ENCODE measurements around the gene NELFB. TPM values are rescaled to one million over a fixed set of nuclear protein-coding genes. Genes with fewer than 3 reads are reported as not detected.

Gene NELFB
- total RNA-seq, 1 experiment from 2014 or later, result 72.6 TPM

DNA sequence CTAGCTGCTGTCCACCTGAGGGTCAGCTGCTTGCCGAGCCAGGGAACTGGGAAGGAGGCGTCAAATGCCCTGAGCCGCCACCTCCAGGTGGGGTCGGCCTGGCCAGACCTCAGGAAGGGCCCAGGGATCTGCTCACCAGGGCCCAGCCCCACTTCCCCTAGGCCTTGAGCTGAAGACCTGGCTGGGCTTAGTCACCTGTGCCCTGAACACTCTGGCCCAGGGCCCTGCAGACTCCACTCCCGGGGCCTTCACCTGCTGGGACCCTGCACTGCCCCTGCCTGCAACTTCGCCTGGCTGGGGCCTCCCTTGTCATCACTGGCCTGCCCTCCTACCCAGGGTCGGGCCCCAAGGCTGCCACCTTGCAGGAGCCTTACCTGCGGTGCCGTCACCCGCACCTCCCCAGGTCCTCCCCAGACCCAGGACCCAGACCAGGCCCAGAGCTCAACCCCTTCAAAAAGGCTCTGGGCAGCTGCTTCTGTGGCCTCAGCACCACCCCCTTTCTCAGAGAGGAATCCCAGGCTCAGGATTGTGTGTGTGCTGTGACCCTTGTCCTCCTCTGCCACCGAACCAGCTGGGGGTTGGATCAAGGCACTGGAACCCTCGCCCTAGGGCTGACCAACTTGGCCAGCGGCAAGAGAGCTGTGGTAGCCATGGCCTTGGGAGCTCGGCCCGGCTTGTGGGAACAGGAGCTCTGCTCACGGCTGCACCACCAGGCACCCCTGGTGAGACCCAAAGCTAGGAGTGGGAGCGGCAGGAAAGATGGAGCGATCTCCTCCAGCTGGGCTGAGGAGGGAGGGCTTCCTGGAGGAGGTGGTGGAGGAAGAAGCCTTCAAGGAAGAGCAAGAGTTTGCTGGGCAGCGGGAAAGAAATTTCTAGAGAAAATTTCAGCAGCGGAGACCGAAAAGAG, 1.2 kb upstream of the NELFB start:
- Histone ChIP-seq H3K9me3 (ENCODE audit: low read depth, low read length, poor library complexity, severe bottlenecking) (no peaks in the 10 kb centered on the region), H3K36me3 (ENCODE audit: insufficient read depth, low read length, poor library complexity, severe bottlenecking) (peaks cover 14% of the 10 kb centered on the region), H3K4me3 (ENCODE audit: low read depth, low read length, poor library complexity, severe bottlenecking) (peak overlapping the region; percentile 88), H3K27me3 (replicated peaks; ENCODE audit: insufficient read depth, low read depth, low read length, poor library complexity) (no peaks in the 10 kb centered on the region), H3K4me1 (ENCODE audit: insufficient read depth, low read length, poor library complexity, severe bottlenecking) (peaks cover 15% of the 10 kb centered on the region), H3K27ac (ENCODE audit: low read depth, low read length, poor library complexity, severe bottlenecking) (peak overlapping the region; percentile 88)
- DNase-seq (ENCODE audit: low spot score), result peak; percentile 60
- no peak for TF ChIP-seq EZH2 (IDR thresholded peaks at IDR 0.05; ENCODE audit: borderline replicate concordance, low read depth, low read length, poor library complexity, severe bottlenecking)
- TF ChIP-seq, protein P1, sequence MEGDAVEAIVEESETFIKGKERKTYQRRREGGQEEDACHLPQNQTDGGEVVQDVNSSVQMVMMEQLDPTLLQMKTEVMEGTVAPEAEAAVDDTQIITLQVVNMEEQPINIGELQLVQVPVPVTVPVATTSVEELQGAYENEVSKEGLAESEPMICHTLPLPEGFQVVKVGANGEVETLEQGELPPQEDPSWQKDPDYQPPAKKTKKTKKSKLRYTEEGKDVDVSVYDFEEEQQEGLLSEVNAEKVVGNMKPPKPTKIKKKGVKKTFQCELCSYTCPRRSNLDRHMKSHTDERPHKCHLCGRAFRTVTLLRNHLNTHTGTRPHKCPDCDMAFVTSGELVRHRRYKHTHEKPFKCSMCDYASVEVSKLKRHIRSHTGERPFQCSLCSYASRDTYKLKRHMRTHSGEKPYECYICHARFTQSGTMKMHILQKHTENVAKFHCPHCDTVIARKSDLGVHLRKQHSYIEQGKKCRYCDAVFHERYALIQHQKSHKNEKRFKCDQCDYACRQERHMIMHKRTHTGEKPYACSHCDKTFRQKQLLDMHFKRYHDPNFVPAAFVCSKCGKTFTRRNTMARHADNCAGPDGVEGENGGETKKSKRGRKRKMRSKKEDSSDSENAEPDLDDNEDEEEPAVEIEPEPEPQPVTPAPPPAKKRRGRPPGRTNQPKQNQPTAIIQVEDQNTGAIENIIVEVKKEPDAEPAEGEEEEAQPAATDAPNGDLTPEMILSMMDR (conservative IDR thresholded peaks at IDR 0.05; ENCODE audit: low read depth, low read length), result no peak
- intact Hi-C loops (cut with micrococcal nuclease; ENCODE audit: unreplicated experiment), result no loop called here
- ChIA-PET POLR2A (ENCODE audit: low non-redundant PET) (interaction anchor here (1.1 kb wide), 1 partner anchor 13 kb away, joined by 3 read pairs; the partner anchor contains the start of gene TUBB4B), CTCF (interaction anchor here (0.6 to 2.3 kb wide), 2 partner anchors 17 to 169 kb away, joined by 3 to 11 read pairs; partner anchors contain the start of genes EXD3 and NOXA1)
- no TSS peak for BruUV-seq (replicated peaks)

DNA sequence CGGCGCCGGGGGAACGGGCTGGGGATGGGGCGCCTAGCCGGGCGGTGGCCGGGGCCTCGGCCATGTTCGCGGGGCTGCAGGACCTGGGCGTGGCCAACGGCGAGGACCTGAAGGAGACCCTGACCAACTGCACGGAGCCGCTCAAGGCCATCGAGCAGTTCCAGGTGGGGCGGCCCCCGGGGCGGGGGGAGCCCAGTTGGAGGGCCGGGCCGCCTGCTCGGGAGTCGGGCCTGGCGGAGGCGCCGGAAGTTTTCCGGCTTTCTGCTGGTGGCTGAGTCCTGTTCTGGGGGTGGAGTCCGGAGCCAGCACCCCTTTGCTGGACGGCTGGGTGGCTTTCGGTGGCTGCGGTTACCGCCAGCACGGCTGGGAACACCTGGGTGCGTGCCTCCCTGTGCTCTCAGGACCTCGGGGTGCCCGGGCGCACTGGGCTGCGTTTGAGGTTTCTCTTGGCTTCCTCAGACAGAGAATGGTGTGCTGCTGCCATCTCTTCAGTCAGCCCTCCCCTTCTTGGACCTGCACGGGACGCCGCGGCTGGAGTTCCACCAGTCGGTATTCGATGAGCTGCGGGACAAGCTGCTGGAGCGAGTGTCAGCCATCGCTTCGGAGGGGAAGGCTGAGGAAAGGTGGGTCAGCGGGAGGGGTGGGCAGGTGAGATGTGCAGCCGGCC, 454 bp downstream of the NELFB start:
- intact Hi-C loops (cut with micrococcal nuclease; ENCODE audit: unreplicated experiment), result no loop called here
- ChIA-PET CTCF (no interaction called here), POLR2A (ENCODE audit: low non-redundant PET) (interaction anchor here (1.1 kb wide), 1 partner anchor 15 kb away, joined by 3 read pairs; the partner anchor contains the start of gene TUBB4B)
- peaks cover 15% of the 10 kb centered on the region for H3K4me1 ChIP-seq (ENCODE audit: insufficient read depth, low read length, poor library complexity, severe bottlenecking)
- TF ChIP-seq, protein P1 (conservative IDR thresholded peaks at IDR 0.05; ENCODE audit: low read depth, low read length), result no peak
- no peaks in the 10 kb centered on the region for H3K27me3 ChIP-seq (replicated peaks; ENCODE audit: insufficient read depth, low read depth, low read length, poor library complexity)
- BruUV-seq (replicated peaks), result no TSS peak
- no peaks in the 10 kb centered on the region for H3K9me3 ChIP-seq (ENCODE audit: low read depth, low read length, poor library complexity, severe bottlenecking)
- H3K36me3 ChIP-seq (ENCODE audit: insufficient read depth, low read length, poor library complexity, severe bottlenecking), result peaks cover 16% of the 10 kb centered on the region
- peak overlapping the region; percentile 88 for H3K4me3 ChIP-seq (ENCODE audit: low read depth, low read length, poor library complexity, severe bottlenecking)
- DNase-seq (ENCODE audit: low spot score), result no peak
- peak overlapping the region; percentile 79 for H3K27ac ChIP-seq (ENCODE audit: low read depth, low read length, poor library complexity, severe bottlenecking)

DNA sequence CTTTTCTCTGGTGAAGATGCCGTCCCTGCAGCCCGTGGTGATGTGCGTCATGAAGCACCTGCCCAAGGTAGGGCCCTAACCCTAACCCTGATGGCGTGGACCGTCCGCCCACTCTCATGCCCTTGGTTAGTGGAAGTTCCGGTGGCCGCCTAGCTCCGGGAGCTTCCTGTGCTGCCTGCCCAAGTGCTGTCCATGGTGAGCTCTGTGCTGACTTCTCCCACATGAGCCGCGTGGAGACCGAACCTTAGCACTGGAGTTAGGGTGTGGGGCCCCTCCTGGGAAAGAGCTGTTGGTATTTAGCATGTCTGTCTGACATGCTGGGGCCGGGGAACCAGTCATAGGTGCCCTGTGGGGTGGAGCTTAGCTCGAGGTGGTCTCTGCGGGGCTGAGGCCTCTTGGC, 1.2 kb downstream of the NELFB start:
- intact Hi-C loops (cut with micrococcal nuclease; ENCODE audit: unreplicated experiment), result no loop called here
- Histone ChIP-seq H3K4me1 (ENCODE audit: insufficient read depth, low read length, poor library complexity, severe bottlenecking) (peaks cover 15% of the 10 kb centered on the region), H3K36me3 (ENCODE audit: insufficient read depth, low read length, poor library complexity, severe bottlenecking) (peaks cover 16% of the 10 kb centered on the region), H3K27ac (ENCODE audit: low read depth, low read length, poor library complexity, severe bottlenecking) (peak overlapping the region; percentile 79), H3K4me3 (ENCODE audit: low read depth, low read length, poor library complexity, severe bottlenecking) (peak overlapping the region; percentile 88), H3K9me3 (ENCODE audit: low read depth, low read length, poor library complexity, severe bottlenecking) (no peaks in the 10 kb centered on the region), H3K27me3 (replicated peaks; ENCODE audit: insufficient read depth, low read depth, low read length, poor library complexity) (no peaks in the 10 kb centered on the region)
- no peak for DNase-seq (ENCODE audit: low spot score)
- ChIA-PET CTCF (no interaction called here), POLR2A (ENCODE audit: low non-redundant PET) (no interaction called here)
- no peak for TF ChIP-seq EZH2 (IDR thresholded peaks at IDR 0.05; ENCODE audit: borderline replicate concordance, low read depth, low read length, poor library complexity, severe bottlenecking)
- TF ChIP-seq, protein P1 (conservative IDR thresholded peaks at IDR 0.05; ENCODE audit: low read depth, low read length), result no peak
- no TSS peak for BruUV-seq (replicated peaks)
